Lower leg skin (tissue), 4 donors: ENCODE measurements around the gene COL13A1. TPM values are rescaled to one million over a fixed set of nuclear protein-coding genes. Genes with fewer than 3 reads are reported as not detected.

Source experiments
- DNase-seq, 2 donors: peaks; one replicate each; pipeline ENCODE4 v3.0.0-alpha.2; 2019; ENCODE audit warnings: low spot score in 2 of 2
- H3K4me3 ChIP-seq: fragments of 200-600 bp; sonication (generic); 2 replicates; pipeline ENCODE4 v1.5.1; 2017; ENCODE audit warnings: mild to moderate bottlenecking, low read depth; ENCODE audit not compliant: poor library complexity, severe bottlenecking
- CTCF ChIP-seq, 3 donors: fragments of 450-650 bp; IDR thresholded peaks; one replicate each; pipeline ENCODE4 v1.5.1; 2016; ENCODE audit warnings: antibody characterized with exemption in 3 of 3, mild to moderate bottlenecking in 3 of 3, moderate library complexity in 2 of 3
- POLR2A ChIP-seq, 2 donors: fragments of 450-650 bp; IDR thresholded peaks; one replicate each; pipeline ENCODE4 v1.6.1; 2016 to 2017; ENCODE audit warnings: antibody characterized with exemption in 2 of 2, mild to moderate bottlenecking in 1 of 2, moderate library complexity in 1 of 2
- WGBS, 2 donors: methylation state at CpG; one replicate each; pipeline ENCODE4 v1.1.5; 2018; 5-methylcytosine and 5-hydroxymethylcytosine counted together
- intact Hi-C: fragments of 100-400 bp; cut with DNase I; formaldehyde crosslinking; loops from one replicate; pipeline ENCODE4 v1.15.0; 2023; ENCODE audit warnings: low total_unique reads
- total RNA-seq, 4 donors: library from RNA; depleted of rRNA; stranded (reverse); fragments of >200 nt; gene quantifications; one replicate each; pipeline ENCODE4 v1.1.0, GENCODE V29; 2016

The COL13A1 gene
- total RNA-seq, 4 donors from 2014 or later: 0.93 to 2.3 (median 1.3) TPM

GRCh38 chr10:69880301-69881081 lies 78.8 kb downstream of the COL13A1 start:
- H3K4me3 ChIP-seq: no peak overlapping the region
- DNase-seq: no peak
- no peak for TF ChIP-seq CTCF (IDR thresholded peaks at IDR 0.05)
- no peak for TF ChIP-seq POLR2A (IDR thresholded peaks at IDR 0.05)
- 61 to 75% methylated on average over 27 of the region's 27 CpGs for WGBS, 2 donors
- intact Hi-C loops: no loop called here

- 88 to 91% methylated on average over 12 of the region's 12 CpGs for WGBS, 2 donors
Measured at GRCh38 chr10:69881202-69881601, 79.5 kb downstream of the COL13A1 start.

GRCh38 chr10:69883310-69884023 lies 81.8 kb downstream of the COL13A1 start:
- no peak overlapping the region for H3K4me3 ChIP-seq
- 73 to 74% methylated on average over 5 of the region's 5 CpGs for WGBS, 2 donors
- intact Hi-C loops: no loop called here
- no peak for DNase-seq
- no peak for TF ChIP-seq CTCF (IDR thresholded peaks at IDR 0.05)
- no peak for TF ChIP-seq POLR2A (IDR thresholded peaks at IDR 0.05)

More at GRCh38 chr10:69881202-69881601, 79.5 kb downstream of the COL13A1 start:
- intact Hi-C loops: no loop called here
- DNase-seq: no peak
- no peak overlapping the region for H3K4me3 ChIP-seq
- TF ChIP-seq POLR2A (IDR thresholded peaks at IDR 0.05) (no peak), CTCF (IDR thresholded peaks at IDR 0.05) (no peak)

GRCh38 chr10:69884024-69884367 lies 82.3 kb downstream of the COL13A1 start:
- TF ChIP-seq CTCF (IDR thresholded peaks at IDR 0.05) (no peak), POLR2A (IDR thresholded peaks at IDR 0.05) (no peak)
- intact Hi-C loops: no loop called here
- H3K4me3 ChIP-seq: no peak overlapping the region
- WGBS, 2 donors: 73 to 85% methylated on average over 3 of the region's 3 CpGs
- DNase-seq: no peak

- 72 to 73% methylated on average over 5 of the region's 5 CpGs for WGBS, 2 donors
- no peak overlapping the region for H3K4me3 ChIP-seq
- intact Hi-C loops: no loop called here
- TF ChIP-seq CTCF (IDR thresholded peaks at IDR 0.05) (no peak), POLR2A (IDR thresholded peaks at IDR 0.05) (no peak)
- DNase-seq: peak in 1 of 2 donors; percentile 60
Measured at GRCh38 chr10:69884686-69885085, 83.0 kb downstream of the COL13A1 start.
